HG03175 (cell line): ENCODE data around the gene CNTNAP2.
A peak's percentile ranks its signal among the peaks of the same experiment; 100 is the strongest.

Experiments
- ATAC-seq: cut with Tn5 transposase; IDR thresholded peaks from one replicate; pipeline ENCODE4 v1.9.1; 2021; ENCODE audit warnings: mild to moderate bottlenecking, moderate library complexity; ENCODE audit not compliant: unreplicated experiment

The CNTNAP2 gene

DNA sequence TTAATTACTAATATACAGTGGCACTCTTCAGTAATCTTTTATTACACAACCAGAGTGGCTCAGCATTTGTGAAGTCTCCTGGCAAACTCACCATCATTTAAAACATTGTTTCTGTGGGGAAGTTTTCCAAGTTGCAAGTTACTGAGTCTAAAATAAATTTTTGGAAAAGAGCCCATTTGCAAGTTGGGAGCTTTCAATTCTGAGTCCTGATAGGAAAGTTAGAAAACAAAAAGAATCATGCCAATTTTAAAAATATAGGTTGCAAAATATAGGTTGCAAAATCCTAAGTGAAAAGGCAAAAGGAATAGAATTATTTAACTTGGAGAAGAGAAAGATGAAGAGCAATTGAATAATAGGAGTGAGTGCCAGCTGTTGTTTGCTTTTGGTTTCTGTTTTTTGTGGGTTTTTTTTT is 2095.1 kb downstream of the CNTNAP2 start:
- no peak for ATAC-seq

- ATAC-seq, result no peak
These were observed 2096.1 kb downstream of the CNTNAP2 start for GRCh38 chr7:148212731-148213130.

GRCh38 chr7:148214101-148214500 is 2097.5 kb downstream of the CNTNAP2 start:
- ATAC-seq, result no peak

- ATAC-seq, result peak; percentile 59
These were observed 2102.0 kb downstream of the CNTNAP2 start for GRCh38 chr7:148218603-148219002.

GRCh38 chr7:148222721-148223120 is 2106.1 kb downstream of the CNTNAP2 start:
- no peak for ATAC-seq

DNA sequence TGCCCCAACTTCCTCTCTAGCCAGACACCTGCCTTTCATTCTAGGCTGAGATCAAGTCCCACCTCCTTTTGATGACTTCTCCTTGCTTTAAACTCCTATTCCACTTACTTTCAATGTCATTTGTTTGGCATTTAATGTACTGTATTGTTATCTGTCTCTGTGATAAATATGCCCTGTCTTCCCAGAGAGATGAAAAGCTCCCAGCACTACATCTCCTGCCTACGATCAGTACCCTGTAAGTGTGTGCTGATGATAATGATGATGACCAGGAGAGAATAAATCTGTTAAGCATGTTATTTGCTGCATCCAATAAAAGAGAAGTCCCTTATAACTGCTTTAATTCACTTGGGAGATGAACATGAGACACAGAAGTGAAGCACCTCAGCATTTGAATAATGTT is 2106.6 kb downstream of the CNTNAP2 start:
- ATAC-seq, result no peak

DNA sequence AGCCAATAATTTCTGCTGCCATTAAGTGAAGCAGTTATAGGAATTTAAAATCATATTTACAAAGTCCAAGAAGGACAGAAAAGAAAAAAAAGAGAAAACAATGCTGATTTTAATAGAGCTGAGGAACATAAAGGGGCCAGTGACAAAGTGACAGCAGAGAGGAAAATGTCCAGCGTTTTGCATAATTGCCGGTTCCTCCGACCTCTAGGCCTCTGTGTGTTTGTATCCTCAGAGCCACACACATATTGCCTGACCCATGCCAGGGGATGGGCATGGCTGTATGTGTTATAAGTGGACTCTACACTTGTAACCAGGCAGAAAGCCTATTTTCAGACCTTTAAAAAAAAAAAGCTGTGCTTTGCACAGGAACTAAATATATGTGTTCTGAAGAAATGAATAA is 2107.1 kb downstream of the CNTNAP2 start:
- no peak for ATAC-seq

DNA sequence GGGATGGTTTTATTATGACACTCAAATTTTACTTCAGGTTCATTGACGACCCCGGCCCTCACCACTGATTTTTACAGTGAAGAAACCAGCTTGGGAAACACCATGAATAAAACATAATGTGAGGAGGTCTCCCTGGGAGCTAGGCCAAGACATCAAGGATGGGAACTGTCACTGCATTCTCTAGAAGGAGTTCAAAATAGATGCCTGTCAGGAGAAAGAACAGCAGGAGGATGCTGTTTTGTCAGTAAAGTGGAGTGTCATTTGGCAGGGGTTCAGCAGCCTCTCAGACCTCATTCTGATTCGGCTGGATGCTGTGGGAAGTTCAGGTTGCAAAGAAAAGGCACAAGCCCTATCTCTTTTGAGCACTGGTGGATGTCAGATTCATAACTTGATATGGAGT is 2113.7 kb downstream of the CNTNAP2 start:
- no peak for ATAC-seq

GRCh38 chr7:148230883-148231282 is 2114.3 kb downstream of the CNTNAP2 start:
- ATAC-seq, result no peak

DNA sequence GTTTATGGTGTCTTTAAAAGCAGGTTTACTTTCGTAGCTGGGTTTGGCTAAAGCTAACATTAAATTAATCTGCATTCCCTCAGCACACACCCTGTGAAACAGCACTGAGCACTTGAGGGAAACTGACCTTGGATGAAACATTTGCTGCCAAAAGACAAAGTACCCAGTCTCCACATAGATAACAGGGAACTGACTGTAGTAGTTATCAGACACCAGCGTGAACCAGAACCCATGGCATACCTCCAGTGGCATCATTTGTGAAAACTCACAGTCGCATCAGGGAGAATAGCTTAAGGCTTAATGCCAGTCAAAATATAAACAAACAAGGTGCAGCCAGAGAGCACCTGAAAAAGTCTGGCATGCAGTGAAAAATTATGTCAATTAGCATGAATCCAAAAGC is 2116.2 kb downstream of the CNTNAP2 start:
- no peak for ATAC-seq

DNA sequence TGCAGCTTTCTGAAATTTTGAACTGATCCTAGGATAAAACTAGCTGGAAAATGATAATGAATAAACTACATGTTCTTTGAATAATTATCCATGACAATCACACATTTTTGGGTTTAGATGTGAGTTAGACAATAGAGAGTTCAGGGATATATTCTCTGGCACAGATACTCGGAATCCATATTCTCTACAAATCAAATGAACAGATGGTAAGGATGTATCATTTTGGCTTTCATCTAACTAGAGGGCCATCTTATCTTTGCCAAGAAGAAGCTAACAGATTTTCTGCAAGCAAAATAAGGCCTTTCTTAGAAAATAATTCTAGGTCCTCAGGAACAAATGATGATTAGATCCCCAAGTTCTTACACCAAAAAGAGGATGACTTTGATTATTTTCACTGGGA is 2118.1 kb downstream of the CNTNAP2 start:
- no peak for ATAC-seq

DNA sequence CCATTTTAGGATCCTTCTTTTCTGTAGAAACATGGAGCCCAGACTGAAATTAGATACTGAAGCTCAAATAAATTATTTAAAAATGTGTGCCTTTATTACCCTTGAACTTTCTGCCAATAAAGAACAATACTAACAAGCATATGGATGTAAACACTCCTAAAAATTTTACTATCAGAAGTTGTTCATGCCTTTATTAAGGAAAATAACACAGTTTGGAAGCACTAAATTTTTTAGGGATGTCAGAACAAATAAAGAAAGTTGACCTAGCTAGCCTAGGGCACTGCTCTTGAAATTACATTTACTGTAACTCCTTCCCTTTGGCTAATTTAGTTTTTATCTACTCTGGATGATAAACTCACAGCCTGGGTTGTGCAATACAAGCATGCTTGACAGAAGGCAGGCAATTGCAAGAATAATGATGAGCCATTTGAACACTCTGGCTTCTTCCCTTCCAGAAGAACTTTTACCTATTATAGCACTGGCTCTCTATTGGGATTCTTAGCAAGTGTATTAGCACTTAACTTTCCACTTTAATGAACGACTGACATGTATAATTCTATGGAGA is 2122.2 kb downstream of the CNTNAP2 start:
- ATAC-seq, result no peak

- peak; percentile 20 for ATAC-seq
These were observed 2125.2 kb downstream of the CNTNAP2 start for GRCh38 chr7:148241700-148242293.

DNA sequence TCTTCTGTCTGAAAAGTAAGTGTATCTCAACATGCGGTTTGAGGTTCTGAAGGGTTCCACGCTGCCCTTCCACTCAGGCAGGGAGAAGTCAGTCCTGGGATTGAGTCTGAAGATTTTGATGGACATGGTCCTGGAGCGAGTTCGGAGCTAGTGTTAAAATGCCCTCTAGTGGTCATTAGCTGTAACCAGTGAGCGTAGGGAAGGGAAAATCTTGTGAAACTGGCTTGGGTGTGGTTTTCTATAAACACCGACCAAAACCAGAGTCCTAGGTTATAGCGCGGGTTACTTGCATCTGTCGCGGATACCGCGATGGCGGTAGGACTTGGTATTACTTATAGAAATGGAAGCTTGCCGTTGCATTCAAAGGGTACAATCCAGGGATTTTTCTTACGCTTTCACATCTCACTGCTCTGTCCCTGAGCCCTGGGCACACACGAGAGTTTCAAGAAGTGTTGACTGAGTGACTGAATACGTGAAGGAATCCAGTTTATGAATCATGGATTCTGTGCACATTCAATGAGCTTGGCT is 2125.8 kb downstream of the CNTNAP2 start:
- ATAC-seq, result peak; percentile 88

- no peak for ATAC-seq
These were observed 2128.8 kb downstream of the CNTNAP2 start for GRCh38 chr7:148245381-148245780.

DNA sequence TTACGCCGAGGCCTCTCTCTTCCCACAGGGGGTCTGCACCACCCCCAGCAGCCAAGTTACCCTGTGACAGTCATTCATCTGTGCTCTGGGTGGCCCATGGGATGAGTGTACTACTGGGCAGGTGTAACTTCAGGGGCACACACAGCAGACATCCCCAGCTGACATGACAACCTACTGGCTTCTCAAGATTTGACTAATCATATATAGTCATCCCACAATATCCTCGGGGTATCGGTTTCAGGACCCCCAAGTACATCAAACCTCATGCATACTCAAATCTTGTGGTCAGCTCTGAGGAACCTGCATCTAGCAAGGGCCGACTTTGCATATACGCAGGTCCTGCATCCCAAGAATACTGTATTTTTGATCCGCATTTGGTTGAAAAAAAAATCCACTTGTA is 2137.0 kb downstream of the CNTNAP2 start:
- peak; percentile 76 for ATAC-seq

DNA sequence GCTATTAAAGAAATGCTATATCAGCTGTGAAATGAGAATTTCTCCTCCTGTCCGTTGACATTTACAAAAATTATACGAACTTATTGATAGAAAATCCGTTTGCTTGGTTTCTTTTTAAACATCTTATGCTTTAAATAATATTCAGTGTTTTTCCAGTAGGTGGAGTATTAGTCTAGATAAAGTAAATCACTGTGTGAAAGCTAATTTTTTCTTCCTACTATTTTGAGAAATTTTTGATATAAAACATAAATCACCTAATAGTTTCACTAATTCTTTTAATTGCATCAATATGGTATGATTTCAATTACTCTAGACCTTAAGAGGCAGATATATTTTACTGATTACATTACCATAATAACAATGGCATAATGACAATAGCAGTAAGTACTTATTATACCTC is 2138.7 kb downstream of the CNTNAP2 start:
- ATAC-seq, result no peak

DNA sequence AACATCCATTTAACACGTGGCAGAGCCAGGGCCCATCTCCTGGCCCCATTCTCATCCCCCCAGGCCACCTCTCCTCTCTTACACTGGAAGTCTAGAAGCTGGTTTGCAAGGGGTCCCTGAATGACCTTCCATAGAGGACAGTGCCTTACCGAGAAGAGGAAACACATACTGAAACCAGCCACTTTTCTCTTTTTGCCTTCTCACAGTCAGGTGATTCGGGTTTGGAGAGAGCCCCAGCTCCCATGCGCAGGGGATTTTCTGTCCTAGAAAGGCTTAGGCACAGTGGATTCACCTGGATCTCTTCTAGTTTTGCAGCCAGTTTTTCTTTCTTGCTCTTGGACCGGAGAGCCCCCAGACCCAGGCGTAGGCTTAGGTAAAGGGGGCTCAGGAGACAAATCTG is 2139.8 kb downstream of the CNTNAP2 start:
- no peak for ATAC-seq

GRCh38 chr7:148260599-148260998 is 2144.0 kb downstream of the CNTNAP2 start:
- ATAC-seq, result no peak

GRCh38 chr7:148261523-148261922 is 2144.9 kb downstream of the CNTNAP2 start:
- no peak for ATAC-seq

DNA sequence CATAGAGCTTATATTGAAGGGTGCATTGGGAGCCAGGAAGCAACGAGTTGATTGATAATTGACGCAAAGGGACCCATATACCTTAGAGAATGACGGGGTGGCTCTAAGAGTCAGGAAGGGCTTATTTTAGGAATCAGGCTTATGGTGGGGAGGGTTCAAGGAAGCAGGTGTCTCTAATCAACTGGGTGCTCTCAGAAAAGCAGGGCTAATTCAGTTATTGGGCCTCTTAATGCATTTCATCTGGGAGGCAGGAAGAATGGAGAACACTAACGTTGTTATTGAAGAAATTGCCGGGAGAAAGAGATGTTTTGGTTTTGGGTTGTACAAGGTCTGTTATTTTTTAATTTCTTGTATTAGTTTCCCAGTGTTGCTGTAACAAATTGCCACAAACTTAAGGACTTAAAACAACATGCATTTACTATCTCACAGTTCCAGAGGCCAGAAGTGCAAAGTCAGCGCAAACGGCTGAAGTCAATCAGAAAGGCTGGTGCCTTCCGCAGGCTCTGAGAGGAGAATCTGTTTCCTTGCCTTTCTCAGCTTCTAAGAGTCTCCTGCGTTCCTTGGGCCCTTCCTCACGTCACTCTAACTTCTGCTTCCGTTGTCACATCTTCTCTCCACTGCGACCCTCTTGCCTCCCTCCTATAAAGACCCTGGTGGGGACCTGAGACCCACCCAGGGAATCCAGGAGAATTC is 2145.5 kb downstream of the CNTNAP2 start:
- no peak for ATAC-seq

GRCh38 chr7:148262721-148263229 is 2146.2 kb downstream of the CNTNAP2 start:
- peak; percentile 73 for ATAC-seq
